HG02938 (cell line): ENCODE measurements around the gene PPP4R2.
"Not testable (repeated sequence)": the region's sequence is repeated elsewhere in the genome, so short reads cannot be mapped to it uniquely, and the experiment has no call there.

ENCODE experiments used
- ATAC-seq: cut with Tn5 transposase; IDR thresholded peaks from one replicate; pipeline ENCODE4 v1.9.1; 2021; ENCODE audit warnings: mild to moderate bottlenecking, moderate library complexity; ENCODE audit not compliant: unreplicated experiment

Gene PPP4R2

GRCh38 chr3:73021301-73021835, 24.8 kb downstream of the PPP4R2 start:
- no peak for ATAC-seq

DNA sequence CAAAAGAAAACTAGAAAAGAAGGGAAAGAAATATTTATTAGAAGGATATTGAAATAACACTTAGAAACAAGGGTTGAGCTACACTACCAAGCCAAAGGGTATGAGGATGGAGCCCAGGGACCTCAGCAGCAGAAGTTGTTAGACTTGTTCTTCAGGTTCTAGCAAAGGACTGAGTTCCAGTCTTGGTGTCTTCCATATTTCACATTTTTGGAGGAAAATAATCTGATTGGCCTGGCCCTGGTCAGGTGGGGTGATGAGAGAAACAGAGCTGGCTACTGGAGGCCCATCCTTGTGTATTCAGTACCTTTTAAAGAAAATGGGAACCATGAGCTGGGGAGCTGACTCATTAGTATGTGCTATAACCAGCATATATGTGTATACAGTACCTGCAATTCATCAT, 28.2 kb downstream of the PPP4R2 start:
- no peak for ATAC-seq

- ATAC-seq, result no peak
Measured at GRCh38 chr3:73026111-73026759, 29.6 kb downstream of the PPP4R2 start.

- ATAC-seq, result no peak
Measured at GRCh38 chr3:73026760-73027113, 30.1 kb downstream of the PPP4R2 start.

GRCh38 chr3:73028803-73029202, 32.2 kb downstream of the PPP4R2 start:
- ATAC-seq, result no peak

- ATAC-seq, result no peak
Measured at GRCh38 chr3:73029321-73029796, 32.7 kb downstream of the PPP4R2 start.

- no peak for ATAC-seq
Measured at GRCh38 chr3:73030073-73030597, 33.5 kb downstream of the PPP4R2 start.

GRCh38 chr3:73031573-73032103, 35.0 kb downstream of the PPP4R2 start:
- no peak for ATAC-seq

DNA sequence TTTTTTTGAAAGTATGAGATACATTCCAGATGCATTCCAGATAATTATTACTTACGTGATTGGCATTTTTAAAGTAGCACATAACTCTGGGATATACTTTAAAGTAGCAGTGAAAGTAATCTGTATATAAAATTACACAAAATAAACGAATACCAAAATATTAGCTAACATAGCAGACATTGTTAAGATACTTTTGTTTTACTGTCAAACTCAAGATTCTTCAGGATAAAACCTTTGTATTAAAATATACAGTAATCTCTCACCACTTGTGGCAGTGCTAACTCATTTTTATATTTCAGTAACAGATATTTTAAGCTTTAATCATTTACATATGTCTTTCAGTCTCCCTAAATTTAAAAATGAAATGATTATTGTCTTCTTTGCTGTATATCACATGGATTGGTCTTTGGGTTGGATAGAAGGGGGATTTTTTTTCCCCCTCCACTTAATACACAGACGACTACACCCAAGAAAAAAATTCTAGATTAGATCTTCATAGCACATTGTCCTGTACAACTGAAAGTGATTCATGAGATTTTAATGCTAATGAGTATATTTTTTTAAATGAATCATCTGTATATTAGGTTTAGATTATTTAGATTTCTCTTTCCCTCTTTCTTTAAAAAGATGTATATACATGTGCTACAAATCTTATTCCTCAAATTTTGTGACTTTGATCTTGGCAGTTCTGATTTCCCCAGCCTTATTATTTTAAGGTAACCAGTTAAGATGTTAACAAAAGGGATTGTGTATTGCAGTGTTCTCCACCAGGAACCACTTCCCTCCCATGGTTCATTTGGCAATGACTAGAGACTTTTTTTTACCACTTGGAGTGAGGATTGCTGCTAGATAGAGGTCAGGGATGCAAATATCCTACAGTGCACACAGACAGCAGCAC, 40.3 kb downstream of the PPP4R2 start:
- no peak for ATAC-seq

GRCh38 chr3:73041537-73041936, 44.9 kb downstream of the PPP4R2 start:
- ATAC-seq, result no peak

- ATAC-seq, result no peak
Measured at GRCh38 chr3:73043414-73043813, 46.8 kb downstream of the PPP4R2 start.

DNA sequence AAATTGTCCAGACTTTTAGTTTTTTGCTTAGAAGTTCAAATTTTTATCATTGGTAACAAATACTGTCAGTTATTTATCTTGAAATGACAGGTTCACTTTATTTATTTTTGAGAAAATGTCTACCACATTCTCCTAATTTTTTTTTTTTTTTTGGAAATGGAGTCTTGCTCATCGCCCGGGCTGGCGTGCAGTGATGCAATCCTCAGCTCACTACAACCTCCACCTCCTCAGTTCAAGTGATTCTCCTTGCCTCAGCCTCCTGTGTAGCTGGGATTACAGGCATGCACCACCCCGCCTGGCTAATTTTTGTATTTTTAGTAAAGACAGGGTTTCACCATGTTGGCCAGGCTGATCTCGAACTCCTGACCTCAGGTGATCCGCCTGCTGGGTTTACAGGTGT, 48.8 kb downstream of the PPP4R2 start:
- no peak for ATAC-seq

DNA sequence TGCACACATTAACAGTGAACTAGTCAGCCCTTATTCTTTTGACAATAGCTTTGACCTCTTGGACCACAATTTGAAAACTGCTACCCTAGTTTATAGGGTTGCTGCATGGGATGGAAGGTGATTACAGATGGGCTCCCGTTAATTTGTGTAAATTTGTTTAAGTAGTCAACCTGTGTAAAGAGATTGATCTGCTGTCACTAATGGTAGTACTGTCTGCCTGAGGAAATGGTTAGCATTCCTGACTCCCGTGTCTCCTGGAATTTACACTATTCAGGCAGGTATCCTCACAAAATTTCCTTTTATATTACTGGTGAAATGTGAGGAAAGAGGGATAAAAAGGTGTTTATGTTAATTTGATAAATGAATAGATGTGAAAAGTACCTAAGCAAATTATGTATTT, 49.6 kb downstream of the PPP4R2 start:
- ATAC-seq, result no peak

DNA sequence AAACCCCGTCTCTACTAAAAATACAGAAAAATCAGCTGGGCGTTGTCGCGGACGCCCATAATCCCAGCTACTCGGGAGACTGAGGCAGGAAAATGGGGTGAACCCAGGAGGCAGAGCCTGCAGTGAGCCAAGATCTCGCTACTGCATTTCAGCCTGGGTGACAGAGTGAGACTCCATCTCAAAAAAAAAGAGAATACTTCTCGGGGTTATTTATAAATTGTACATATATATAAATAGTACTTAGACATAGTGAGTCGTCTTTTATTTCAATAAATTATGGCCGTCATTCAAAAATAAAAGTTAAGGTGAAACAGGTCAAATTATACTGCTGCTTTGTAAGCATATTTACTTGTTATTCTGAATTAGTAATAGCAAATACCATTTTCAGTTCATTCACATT, 52.7 kb downstream of the PPP4R2 start:
- no peak for ATAC-seq

DNA sequence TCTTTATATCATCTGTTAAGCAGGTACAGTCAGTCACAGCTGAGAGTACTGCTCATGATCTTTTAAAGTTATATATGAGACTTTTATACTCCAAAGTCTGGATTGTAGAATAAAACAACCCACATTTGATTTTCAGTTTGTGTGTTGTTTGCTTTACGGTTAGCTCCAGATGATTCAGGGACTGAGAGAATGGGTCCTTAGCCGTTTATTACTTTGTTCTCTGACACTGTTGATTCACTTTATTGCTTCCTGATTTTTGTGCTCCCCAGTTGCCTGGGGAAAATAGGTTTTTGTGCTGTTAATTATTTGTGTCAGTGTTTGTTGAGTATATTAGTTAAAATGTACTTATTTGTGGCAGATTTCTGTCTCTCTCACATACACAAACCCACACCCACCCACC, 56.2 kb downstream of the PPP4R2 start:
- ATAC-seq, result no peak

DNA sequence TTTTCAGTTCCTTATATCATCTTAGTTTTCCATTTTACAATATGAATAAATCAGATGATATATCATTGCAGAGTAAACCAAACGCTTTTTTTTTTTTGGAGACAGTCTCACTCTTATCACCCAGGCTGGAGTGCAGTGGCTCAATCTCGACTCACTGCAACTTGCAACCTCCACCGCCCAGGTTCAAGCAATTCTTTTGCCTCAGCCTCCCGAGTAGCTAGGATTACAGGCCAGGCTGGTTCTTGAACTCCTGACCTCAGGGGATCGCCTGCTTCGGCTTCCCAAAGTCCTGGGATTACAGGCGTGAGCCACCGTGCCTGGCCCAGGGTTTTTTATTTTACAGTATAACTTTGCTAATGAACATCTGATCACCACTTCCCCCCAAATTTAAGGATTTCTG, 59.0 kb downstream of the PPP4R2 start:
- no peak for ATAC-seq

DNA sequence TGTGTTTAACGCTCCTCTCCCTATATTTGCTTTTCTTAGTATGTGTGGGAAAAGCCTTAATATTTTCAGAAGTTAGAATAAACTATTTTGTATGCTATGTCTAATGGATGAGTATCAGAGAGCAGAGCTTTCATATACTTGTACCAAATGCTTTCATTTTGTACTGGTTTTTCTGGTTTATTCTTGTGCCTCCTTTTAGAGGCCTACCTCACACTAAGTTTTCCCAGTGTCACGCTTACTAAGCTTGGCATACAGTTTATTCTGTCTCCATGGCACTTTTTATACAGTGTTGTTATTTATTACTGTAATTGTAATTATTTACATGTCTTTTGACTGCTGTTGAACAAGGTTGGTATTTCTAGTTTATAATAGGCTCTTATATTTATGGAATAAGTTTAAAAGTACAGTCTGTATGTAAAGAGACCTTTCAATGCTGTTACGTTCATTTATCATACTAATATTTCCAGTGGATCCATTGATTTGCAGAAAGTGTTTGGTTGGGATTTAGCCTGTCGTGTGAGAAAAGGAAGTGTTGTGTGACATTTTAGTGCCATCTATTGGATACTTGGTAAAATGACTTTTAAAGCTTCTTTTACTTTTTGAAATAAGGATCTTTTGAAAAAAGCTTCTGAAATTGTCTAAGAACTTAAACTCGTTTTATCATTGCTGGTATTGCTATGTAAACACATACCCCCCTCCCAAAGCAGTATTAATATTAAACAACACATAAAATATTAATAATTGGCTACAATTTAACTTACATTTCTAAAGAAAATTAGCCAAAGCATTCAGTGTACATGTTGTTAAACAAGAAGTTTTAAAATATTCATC, 59.6 kb downstream of the PPP4R2 start:
- no peak for ATAC-seq

DNA sequence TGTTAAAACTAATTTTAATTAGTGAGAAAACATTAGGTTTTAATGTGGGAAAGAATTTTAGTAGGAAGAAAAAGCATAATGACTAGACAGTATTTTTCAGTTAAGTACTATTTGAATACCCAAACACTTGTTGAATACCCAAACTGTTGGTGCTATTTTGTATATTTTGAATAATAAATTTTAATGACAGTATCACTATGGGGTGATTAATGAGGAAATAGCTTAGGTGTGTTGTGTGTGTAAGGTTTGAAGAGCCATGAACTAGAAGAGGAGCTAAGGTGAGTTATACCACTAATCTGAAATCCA, 60.2 kb downstream of the PPP4R2 start:
- no peak for ATAC-seq

- ATAC-seq, result no peak
Measured at GRCh38 chr3:73060302-73060723, 63.7 kb downstream of the PPP4R2 start.

- no peak for ATAC-seq
Measured at GRCh38 chr3:73061416-73061815, 64.8 kb downstream of the PPP4R2 start, which contains the start of gene EBLN2. EBLN2 (plus strand) TSS chr3:73061659; CDS start chr3:73062082, 423 bp downstream.

GRCh38 chr3:73066243-73066642, 69.6 kb downstream of the PPP4R2 start:
- ATAC-seq, result not testable (repeated sequence)
